NCI-H446 (cell line): Measurements from ENCODE around the gene ZDHHC14.
"Not testable (repeated sequence)": the region's sequence is repeated elsewhere in the genome, so short reads cannot be mapped to it uniquely, and the experiment has no call there.

Experiments used
- DNase-seq, 2 experiments: peaks; one replicate each; lab custom pipeline; 2025; lab: John Stamatoyannopoulos, UW

ZDHHC14 gene

GRCh38 chr6:157380458-157380778 is 572 bp upstream of the ZDHHC14 start:
- DNase-seq: no peak

- no peak for DNase-seq
Observed at GRCh38 chr6:157381631-157382621, 936 bp downstream of the ZDHHC14 start.

GRCh38 chr6:157382821-157383220 is 1.8 kb downstream of the ZDHHC14 start:
- no peak for DNase-seq

GRCh38 chr6:157383471-157383870 is 2.5 kb downstream of the ZDHHC14 start:
- DNase-seq: no peak

- not testable (repeated sequence) for DNase-seq
Observed at GRCh38 chr6:157384962-157385361, 4.0 kb downstream of the ZDHHC14 start.

GRCh38 chr6:157385482-157385881 is 4.5 kb downstream of the ZDHHC14 start:
- DNase-seq: no peak

GRCh38 chr6:157386023-157386422 is 5.0 kb downstream of the ZDHHC14 start:
- DNase-seq: no peak

- no peak for DNase-seq
Observed at GRCh38 chr6:157386454-157386853, 5.5 kb downstream of the ZDHHC14 start.

- DNase-seq: no peak
Observed at GRCh38 chr6:157388924-157389323, 7.9 kb downstream of the ZDHHC14 start.

- DNase-seq: no peak
Observed at GRCh38 chr6:157390273-157391060, 9.5 kb downstream of the ZDHHC14 start.

- no peak for DNase-seq
Observed at GRCh38 chr6:157392927-157393668, 12.1 kb downstream of the ZDHHC14 start.

GRCh38 chr6:157393669-157394327 is 12.8 kb downstream of the ZDHHC14 start:
- DNase-seq: no peak

GRCh38 chr6:157395199-157395598 is 14.2 kb downstream of the ZDHHC14 start:
- not testable (repeated sequence) for DNase-seq

GRCh38 chr6:157396026-157396425 is 15.0 kb downstream of the ZDHHC14 start:
- DNase-seq: no peak

GRCh38 chr6:157397660-157398059 is 16.7 kb downstream of the ZDHHC14 start:
- DNase-seq: no peak

GRCh38 chr6:157398151-157398550 is 17.2 kb downstream of the ZDHHC14 start:
- no peak for DNase-seq

GRCh38 chr6:157400676-157401075 is 19.7 kb downstream of the ZDHHC14 start:
- DNase-seq: no peak

- no peak for DNase-seq
Observed at GRCh38 chr6:157401734-157402338, 20.8 kb downstream of the ZDHHC14 start.

- DNase-seq: no peak
Observed at GRCh38 chr6:157402996-157403685, 22.2 kb downstream of the ZDHHC14 start.

- DNase-seq: no peak
Observed at GRCh38 chr6:157403686-157404051, 22.7 kb downstream of the ZDHHC14 start.

GRCh38 chr6:157405986-157406385 is 25.0 kb downstream of the ZDHHC14 start:
- DNase-seq: no peak
